EL (cell line): Measurements from ENCODE around the gene WFDC5.

Source experiments
- DNase-seq: peaks from one replicate; pipeline ENCODE4 v3.0.0-alpha.2; 2016

Gene WFDC5

DNA sequence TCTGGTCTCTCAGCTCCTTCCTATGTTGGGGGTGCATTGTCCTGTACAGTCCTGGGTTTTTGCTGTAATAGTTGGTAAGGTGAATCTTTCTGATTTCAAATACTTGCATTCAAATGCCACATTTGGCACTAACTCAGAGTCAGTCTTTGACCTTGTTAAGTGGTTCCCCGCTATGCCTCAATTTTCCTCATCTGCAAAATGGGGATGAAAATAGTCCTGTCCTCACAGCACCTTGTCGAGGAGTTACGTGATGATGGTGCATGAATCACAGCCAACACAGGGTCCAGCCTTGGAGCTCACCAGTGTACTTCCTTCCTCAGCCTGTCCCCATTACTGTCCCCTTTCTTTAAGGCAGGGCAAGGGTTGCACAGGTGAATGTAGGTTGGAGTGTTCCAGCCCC lies 1.1 kb downstream of the WFDC5 start:
- DNase-seq = no peak

DNA sequence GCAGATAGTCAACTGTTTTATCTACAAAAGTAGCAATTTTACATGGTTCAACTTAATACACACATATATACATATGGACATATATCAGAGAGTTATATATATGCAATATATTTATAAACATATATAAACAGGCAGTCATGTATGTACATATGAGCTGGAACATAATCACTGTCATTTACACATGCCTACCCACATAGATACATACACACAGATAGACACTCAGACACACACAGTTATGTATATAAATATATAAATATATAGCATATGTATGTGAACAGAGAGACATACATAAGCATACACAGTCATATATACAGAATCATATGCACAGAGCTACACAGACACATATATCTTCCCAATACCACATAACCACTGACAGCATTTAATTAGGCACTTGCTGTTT lies 2.2 kb downstream of the WFDC5 start:
- DNase-seq = no peak

DNA sequence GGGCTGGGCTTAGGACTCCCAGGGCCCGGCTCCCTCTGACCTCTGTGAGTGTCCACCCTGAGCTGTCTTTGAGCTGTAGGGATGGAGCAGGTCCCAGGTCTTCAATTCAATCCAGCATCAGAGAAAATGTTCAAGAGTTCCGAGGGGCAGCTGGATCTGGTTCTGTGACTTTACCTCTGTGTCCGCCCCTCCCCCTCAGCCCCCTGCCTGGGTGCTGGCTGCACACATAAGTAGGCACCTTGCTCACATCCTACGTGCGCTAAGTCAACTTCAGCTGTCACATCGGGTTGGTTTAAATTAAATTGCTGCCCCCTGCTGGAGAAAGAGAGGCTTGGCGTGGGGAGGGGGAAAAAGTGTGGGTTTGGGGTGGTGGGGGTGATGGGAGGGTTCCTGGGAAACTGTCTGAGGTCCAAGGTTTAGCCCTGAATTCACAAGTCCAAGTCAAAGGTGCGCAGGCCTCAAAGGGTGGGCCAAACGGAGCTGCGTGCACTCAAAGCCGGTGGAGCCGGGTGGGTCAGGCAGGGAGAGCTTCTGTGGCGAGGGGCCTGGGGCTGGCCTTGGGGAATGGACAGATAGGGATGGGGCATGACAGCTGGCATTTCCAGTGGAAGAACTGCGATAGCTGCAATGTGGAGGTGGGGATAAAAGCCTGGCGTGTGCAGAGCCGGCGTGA lies 3.0 kb downstream of the WFDC5 start:
- DNase-seq = no peak

DNA sequence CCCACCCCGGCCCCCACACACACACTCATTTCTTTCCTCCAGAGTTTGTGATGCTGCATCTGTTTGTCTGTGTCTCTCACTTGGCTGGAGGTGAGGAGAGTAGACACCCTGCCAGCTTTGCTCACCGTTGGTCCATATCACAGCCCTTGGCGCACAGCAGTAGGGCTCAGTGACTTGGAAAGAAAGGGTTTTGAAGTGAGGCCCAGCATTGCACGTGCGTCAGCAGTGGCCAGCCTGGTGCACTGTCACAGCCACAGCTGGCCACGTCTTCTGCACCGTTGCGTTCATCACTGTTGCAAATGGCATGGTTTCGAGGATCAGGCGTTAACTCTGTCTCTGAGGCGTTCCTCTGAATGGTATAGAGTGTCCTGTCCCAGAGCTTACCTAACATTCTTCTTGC lies 3.7 kb downstream of the WFDC5 start:
- no peak for DNase-seq

DNA sequence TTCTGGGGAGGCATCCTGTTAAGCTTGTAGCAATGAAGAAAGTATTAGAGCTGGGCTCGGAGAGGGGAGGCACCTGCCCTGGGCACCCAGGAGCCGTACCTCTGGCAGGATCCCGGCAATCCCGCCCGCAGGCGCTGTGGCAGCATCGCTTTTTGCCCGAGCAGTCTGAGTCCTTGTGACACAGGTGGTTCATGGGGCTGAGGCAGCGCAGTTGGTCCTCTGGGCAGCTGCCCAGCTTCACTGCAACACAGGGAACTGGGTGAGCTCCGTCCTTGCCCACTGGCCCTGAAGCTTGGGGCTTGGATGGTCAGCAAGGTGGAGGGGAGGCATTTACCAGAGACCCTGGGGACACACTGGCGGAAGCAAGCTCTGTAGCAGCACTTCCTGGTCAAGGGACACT lies 4.7 kb downstream of the WFDC5 start:
- DNase-seq = no peak

DNA sequence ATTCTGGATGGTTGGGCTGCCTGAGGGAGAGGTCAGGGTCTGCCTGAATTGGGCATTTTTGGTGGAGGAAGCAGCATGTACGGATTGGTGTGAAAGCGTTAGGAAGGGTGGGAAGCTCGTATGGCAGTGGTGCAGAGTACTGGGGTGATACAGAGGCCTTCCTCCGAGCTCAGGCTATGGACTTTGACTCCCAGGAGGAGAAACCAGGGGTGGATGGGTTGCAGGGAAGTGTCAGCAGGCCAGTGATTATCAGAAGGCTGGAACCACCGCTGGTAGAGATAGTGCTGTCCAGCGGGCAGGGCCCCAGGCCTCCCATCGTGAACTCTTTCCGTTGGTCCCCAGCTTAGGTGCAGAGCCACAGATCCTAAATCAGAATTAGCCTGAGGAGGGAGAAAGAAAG lies 5.3 kb downstream of the WFDC5 start:
- DNase-seq = no peak

DNA sequence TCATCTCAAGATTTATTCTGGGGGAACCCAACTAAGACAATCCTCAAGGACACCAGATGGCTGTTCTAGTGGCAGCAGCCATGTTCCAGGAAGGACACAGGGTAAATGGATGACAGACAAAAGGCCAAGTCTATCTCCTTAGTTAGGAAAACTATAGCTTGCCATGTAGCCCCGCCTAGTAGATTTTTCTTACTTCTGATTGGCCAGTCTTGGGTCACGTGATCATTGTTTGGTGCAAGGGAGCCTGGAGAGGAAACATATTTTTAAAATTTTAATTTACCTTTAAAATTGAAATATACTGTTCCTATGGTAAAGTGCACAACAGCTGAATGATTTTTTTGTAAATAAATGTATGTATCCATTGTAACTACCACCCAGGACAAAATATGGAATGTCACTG lies 9.7 kb downstream of the WFDC5 start:
- DNase-seq = no peak

DNA sequence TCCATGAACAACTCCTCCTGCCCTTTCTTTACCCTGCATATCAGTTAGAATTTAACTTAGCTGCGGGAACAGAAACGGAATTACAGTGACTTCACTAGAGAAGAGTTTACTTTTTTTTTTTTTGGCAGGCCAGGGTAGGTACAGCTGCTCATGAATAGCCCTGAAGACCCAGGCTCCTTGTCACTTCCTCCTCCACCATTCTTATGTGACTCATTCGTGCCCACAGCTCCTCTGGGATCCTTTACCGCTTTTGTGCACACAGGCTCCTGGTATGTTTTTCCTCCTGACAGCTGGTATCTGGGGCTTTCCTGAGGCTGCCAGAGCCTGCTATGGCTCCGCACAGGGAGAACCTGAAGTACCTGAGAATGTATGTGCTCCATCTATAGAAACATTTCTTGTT lies 10.2 kb downstream of the WFDC5 start:
- DNase-seq = peak; percentile 85

DNA sequence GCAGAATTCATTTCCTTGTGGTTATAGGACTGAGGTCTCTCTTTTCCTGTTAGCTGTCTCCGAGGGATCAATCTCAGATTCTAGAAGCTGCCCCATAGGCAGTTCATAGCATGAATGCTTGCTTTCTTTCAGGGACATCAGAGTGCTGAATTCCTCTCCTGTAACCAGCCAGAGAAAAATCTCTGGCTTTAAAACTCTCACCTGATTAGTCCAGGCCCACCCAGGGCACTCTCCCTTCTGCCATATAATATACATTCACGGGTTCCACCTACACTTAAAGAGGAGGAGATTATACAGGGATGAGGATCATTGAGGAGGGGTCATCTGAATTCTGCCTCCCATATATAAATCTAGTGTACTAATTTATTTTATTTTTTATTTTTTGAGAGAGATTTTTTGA lies 11.9 kb downstream of the WFDC5 start:
- no peak for DNase-seq

DNA sequence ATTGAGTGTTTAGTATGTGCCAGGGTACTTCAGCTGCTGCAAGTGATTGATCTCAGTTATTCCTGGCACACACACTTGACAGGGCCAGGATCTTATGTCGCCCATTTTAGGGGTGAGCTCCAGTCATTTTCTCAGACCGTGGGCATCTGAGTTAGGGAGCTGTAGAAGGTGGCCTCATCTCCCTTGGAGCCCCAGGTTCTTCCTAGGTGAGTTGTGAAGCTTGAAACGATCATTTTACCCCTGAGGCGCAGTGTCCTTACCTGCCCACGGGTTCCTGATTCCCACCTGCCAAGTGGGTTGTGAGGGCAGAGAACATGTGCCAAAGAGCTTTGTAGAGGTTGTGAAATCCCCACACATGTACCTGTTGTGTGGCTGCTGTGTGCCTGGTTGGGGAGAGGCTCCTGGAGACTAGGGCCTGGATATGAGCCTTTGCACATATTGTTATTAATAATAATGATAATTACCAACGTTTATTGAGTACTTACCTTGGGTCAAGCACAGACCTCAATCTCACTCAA lies 13.6 kb downstream of the WFDC5 start:
- no peak for DNase-seq

DNA sequence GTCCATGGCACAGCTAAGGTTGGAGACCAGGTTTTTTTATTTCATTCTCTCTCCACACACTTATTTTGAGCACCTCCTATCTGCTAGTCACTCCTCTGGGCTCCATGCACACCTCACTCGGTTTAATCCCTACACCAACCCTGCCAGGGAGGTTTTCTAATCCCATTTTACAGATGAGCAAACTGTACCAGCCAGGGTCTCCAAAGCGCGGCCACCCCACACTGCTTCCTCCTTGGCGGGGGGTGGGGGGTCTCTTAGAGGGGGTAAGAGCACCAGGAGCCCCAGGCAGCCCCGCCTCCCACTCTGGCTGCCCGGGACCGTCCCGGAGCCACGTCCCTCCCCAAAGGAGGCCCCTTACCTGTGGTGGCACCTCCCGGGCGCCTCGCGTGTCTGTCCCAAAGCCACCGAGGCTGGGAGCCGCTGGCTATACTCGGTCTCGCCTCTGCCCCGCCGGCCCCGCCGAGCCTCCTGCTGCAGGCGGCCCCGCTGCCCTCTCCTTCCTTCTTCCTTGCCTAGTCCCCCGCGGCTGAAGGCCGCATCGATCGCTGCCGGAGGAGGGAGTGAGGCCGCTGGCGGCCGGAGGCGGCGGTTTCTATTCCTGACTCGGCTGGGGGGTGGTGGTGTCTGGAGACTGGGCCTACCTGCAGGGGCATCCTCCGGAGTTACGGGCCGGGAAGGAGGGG lies 14.3 kb downstream of the WFDC5 start, which contains the start of gene KCNS1:
Gene KCNS1 (minus strand): TSS at position 565 of the 683 bp plus-strand sequence. CDS start 1,891 bp downstream, outside the sequence.
- DNase-seq = peak; percentile 35

DNA sequence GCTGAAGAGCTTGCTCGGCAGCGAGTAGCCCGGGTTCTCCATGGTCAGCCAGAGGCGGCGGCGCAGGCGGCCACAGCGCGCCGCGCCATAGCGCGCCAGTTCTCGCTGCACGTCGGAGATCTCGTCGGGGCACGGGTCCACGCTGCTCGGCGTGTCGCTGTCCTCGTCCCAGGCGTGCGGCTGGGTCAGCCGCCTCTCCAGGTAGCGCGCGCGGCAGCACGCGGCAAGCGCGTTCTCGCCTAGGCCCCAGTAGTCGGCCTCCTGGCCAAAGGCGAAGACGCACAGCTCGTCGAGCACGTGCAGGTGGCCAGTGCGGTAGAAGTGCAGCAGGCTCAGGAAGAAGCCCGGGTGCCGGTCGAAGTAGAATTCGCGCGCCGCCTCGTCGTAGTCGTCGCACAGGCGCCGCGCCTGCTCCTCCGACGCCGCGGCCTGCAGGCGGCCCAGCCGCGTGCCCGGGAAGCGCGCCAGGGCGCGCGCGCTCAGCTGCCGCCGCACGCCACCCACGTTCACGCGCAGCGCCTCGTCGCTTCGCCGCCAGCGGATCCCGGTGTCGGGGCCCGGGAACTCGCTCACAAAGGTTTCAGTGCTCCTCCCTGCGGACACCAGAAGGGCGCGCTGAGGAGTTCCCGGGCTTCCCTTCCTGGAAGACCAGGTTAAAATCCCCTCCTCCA lies 16.7 kb downstream of the WFDC5 start:
- no peak for DNase-seq

DNA sequence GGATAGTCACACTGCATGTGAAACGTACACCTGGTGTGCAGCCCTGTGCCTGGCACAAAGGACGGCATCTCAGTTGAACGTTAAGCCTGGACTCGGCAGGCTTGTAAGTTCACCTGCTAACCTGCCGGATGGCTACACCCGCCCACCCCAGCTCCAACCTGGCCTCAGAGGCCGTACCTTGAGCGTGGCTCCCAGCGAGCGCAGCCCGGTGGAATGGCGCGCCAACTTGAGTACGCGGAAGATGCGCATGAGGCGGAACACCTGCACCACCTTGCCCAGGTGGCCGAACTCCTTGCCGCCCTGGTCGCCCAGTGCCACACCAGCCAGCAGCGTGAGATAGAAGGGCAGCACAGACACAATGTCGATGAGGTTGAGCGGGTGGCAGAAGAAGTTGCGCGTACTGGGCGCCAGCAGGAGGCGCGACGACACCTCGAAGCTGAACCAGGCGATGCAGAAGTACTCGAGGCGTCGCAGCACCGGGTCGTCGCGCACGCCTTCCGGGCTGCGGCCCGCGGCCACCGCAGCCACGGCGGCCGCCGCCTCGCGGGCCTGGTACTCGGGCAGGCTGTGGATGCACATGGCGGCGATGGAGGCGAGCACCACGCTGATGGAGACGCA lies 17.4 kb downstream of the WFDC5 start:
- DNase-seq = no peak

DNA sequence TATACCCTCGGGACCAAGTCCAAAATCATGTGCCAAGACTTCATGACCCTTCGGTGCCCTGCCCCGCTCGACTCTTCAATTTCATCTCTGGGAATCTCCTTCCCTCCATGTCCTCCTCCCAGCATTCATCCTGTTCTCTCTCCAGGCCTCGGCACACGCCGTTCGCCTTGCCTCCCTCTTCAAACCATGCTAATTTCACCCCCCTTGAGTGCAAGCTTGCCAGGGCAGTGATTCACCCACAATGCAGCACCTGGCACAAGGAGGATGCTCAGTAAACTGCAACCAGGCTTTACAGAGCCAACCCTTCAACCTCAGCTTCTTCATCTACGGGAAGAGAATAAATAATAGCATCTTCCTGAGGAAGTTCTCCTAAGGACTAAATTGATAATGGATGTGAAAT lies 18.2 kb downstream of the WFDC5 start:
- no peak for DNase-seq

DNA sequence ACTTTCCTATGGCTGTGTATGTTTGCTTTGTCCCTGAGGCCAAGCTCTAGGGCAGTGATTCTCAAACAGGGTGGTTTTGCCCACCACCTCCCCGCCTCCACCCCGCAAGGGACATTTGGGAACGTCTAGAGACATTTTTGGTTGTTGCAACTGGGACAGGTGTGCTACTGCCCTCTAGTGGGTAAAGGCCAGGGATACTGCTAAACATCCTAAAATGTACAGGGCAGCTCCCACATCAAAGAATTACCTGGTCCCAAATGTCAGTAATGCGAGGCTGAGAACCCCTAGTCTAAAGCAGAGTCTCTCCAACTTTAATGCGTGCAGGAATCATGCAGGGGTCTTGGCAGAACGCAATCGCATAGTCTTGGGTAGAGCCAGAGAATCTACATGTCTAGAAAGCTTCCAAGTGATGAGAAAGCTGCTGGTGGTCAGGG lies 19.2 kb downstream of the WFDC5 start:
- peak; percentile 75 for DNase-seq

DNA sequence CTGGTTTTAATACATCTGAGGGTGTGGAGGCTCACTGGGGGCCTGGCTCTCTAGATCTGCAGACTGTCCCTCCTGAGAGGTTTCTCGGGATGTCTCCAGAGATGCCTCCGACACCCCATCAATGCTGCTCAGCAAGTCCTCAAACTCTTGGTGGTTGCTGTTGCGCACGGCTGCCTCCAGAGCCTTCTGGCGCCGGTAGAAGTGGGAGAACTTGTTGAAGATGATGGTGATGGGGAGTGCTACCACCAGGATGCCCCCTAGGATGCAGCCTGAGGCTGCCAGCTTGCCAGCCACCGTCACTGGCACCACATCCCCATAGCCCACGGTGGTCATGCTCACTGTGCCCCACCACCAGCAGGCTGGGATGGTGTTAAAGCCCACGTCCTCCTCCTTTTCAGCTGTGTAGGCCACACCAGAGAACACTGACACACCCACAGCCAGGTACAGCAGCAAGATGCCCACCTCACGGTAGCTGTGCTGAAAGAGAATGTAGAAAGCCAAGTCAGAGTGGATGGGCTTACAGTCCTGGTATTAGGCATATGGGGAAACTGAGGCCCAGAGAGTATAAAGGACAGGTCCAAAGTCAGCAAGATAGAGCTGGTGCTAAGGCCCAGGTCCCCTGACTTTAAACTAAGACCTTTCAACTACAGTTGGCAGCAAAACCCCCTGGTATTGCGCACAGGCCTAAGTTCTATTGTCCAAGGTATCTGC lies 20.0 kb downstream of the WFDC5 start:
- no peak for DNase-seq

DNA sequence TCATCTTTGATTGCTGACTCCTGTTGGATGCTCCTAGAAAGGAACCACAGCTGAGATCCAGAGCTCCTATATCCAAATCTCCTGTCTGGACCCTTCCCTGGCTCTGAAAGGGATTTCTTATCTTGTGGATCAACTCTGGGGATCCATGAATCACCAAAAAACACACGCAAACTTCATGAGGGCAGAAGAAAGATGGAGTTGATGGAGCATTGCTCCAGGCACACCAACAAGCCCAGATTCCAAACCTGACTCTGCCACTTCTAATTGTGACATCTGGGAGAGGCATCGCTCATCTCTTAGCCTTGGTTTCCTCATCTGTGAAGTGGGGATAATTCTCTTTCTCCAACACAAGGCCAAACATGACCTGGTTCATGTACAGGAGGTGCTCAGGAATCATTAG lies 20.8 kb downstream of the WFDC5 start:
- DNase-seq = no peak

DNA sequence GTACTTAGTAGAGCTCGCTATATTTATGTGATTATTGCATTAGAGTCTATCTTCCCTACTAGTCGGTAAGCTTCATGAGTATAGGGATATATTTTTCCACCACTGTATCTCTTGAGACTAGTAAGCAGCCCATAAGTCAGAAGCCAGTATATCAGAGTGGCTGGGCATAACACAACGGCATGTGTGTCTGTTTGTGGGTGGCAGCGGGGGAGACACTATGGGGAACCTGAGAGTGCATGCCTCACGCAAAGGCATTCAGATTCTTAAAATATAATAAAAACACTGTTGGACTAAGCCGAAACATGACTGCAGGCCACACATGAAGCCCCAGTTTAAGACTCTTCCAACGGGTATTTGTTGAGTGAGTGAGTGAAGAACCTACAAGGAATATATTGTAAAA lies 22.1 kb downstream of the WFDC5 start:
- DNase-seq = no peak

DNA sequence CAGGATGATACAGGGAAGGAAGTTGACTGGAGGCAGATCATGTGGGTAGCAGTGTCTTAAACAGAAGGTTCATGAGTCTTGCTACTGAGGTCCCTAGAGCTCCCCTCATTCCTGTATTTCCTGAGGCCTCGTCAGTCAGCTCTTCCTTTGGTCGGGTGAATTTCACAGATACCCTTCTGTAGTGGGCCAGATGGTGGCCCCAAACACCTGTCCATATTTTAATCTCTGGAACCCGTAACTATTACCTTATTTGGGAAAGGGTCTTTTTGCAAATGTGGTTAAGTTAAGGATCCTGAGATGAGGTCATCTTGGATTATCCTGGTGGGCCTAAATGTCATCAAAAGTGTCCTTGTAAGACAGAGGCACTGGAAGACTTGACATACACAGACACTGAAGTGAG lies 23.6 kb downstream of the WFDC5 start:
- no peak for DNase-seq

DNA sequence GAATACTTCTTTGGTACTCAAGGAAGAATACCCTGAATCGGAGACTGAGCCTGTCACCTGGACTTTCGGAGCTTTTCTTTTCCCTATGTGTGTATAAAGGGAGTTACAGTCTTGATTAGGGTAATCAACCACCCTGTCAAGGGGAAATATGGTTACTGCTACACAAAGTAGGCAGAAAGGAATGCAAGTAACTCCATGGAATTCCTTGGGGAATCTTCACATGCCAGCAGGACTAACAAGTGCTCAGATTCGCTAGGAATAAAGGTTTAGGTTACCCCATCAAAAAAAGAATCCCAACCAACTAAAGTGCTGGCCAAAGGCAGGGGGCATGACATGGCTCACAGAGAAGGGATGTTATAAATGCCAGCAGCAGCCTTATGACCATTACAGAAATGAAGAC lies 24.5 kb downstream of the WFDC5 start:
- peak; percentile 81 for DNase-seq

DNA sequence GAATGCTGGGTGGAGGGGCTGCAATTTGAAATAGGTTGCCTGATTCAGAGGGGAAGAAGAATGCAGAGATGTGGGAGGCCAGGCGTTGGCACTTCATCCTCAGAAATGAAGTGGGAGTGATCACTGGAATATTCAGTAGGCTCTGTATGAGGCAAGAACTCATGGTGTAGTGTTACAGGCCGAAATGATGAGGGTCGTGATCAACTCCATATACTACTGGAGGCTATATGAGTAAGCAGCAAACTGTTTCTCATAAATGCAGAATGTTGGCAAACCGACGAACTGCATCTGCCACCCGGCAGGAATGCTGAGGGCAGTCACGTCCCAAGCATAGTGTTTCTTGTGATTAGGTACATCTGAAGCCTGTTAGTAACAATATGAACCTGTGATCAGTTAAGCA lies 26.7 kb downstream of the WFDC5 start:
- peak; percentile 99 for DNase-seq

DNA sequence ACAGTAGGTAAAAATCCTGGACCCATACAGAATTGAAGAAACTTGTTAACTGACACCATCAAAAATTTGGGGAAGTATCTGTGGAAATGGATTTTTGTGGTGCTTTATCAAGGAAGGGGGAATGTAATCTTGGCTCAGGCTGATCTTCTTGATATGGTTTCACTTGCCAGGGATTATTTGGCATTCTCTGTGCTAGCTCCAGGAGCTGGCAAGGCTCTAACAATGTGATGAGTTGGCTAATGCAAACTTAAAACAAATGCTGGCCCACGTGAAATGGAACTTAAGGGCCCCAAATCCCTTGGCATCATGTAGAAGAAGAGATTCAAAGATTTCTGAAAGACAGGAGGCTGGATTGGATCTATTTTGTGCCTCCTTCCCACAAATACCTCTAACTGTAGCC lies 27.2 kb downstream of the WFDC5 start:
- no peak for DNase-seq
